Measurements from ENCODE around the gene HS3ST4. TPM values are rescaled to one million over a fixed set of nuclear protein-coding genes. Genes with fewer than 3 reads are reported as not detected.

HS3ST4 gene
- total RNA-seq, 1 donor from 2014 or later = 1.2 TPM

GRCh38 chr16:25966172-25967097, 274.7 kb downstream of the HS3ST4 start:
- no peak overlapping the region for H3K27ac Mint-ChIP-seq (ENCODE audit: unreplicated experiment)
- H3K27me3 Mint-ChIP-seq (ENCODE audit: low read depth, unreplicated experiment) = no peaks in the 10 kb centered on the region
- TF ChIP-seq CTCF (IDR thresholded peaks at IDR 0.05; ENCODE audit: insufficient read depth, low read depth, low read length) = no peak
- TF ChIP-seq EZH2 (IDR thresholded peaks at IDR 0.05; ENCODE audit: insufficient read depth, low read length) = no peak
- H3K27me3 ChIP-seq (ENCODE audit: insufficient read depth, low read length) = no peaks in the 10 kb centered on the region
- FAIRE-seq = no peak
- peaks cover 9% of the 10 kb centered on the region for H3K9me3 Mint-ChIP-seq (ENCODE audit: unreplicated experiment)
- H2AFZ ChIP-seq (ENCODE audit: low read depth, low read length) = no peak overlapping the region
- H4K20me1 ChIP-seq (ENCODE audit: insufficient read depth, low read length) = no peaks in the 10 kb centered on the region
- no peak overlapping the region for H3K27ac ChIP-seq (ENCODE audit: low read depth, low read length)
- no peak overlapping the region for H3K4me3 Mint-ChIP-seq (ENCODE audit: unreplicated experiment)
- no peaks in the 10 kb centered on the region for H3K9me3 ChIP-seq (ENCODE audit: insufficient read depth, low read depth, low read length)
- no peaks in the 10 kb centered on the region for H3K4me1 ChIP-seq (ENCODE audit: insufficient read depth, low read length)
- H3K36me3 Mint-ChIP-seq (ENCODE audit: low read depth, unreplicated experiment) = no peaks in the 10 kb centered on the region
- DNase-seq (ENCODE audit: low read depth) = no peak
- H3K9ac ChIP-seq (ENCODE audit: low read length) = no peak overlapping the region
- H3K79me2 ChIP-seq (ENCODE audit: insufficient read depth, low read length) = no peaks in the 10 kb centered on the region
- H3K36me3 ChIP-seq (ENCODE audit: insufficient read depth, low read length) = no peaks in the 10 kb centered on the region
- H3K4me3 ChIP-seq (ENCODE audit: insufficient read depth, low read depth, low read length) = no peak overlapping the region
- no peak overlapping the region for H3K4me2 ChIP-seq (ENCODE audit: low read length)
- no peaks in the 10 kb centered on the region for H3K4me1 Mint-ChIP-seq (ENCODE audit: low read depth, unreplicated experiment)

DNA sequence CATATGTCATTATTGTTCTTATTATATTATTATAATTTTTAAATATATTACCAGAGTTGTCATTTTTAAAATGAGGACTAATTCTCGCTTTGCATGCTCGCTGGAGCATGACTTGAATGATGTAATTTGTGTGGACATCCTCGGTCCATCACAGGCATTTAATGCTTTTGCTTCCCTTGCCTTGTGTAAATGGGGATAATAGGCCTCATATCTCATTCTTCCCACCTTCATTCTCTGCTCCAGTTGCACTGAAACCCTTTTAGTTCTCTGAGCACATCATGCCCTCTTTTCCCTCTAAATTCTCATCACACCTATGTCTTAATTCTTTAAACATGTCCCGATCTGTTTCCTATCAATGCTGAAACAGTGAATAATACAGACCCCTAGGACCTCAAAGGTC, 285.4 kb downstream of the HS3ST4 start:
- no peaks in the 10 kb centered on the region for H3K36me3 ChIP-seq (ENCODE audit: insufficient read depth, low read length)
- FAIRE-seq = no peak
- H2AFZ ChIP-seq (ENCODE audit: low read depth, low read length) = no peak overlapping the region
- no peaks in the 10 kb centered on the region for H3K4me1 ChIP-seq (ENCODE audit: insufficient read depth, low read length)
- no peak for TF ChIP-seq CTCF (IDR thresholded peaks at IDR 0.05; ENCODE audit: insufficient read depth, low read depth, low read length)
- TF ChIP-seq EZH2 (IDR thresholded peaks at IDR 0.05; ENCODE audit: insufficient read depth, low read length) = no peak
- H3K4me1 Mint-ChIP-seq (ENCODE audit: low read depth, unreplicated experiment) = no peaks in the 10 kb centered on the region
- H3K9me3 ChIP-seq (ENCODE audit: insufficient read depth, low read depth, low read length) = peaks cover 9% of the 10 kb centered on the region
- no peaks in the 10 kb centered on the region for H3K27me3 Mint-ChIP-seq (ENCODE audit: low read depth, unreplicated experiment)
- no peak overlapping the region for H3K27ac Mint-ChIP-seq (ENCODE audit: unreplicated experiment)
- no peak overlapping the region for H3K4me3 Mint-ChIP-seq (ENCODE audit: unreplicated experiment)
- no peaks in the 10 kb centered on the region for H3K79me2 ChIP-seq (ENCODE audit: insufficient read depth, low read length)
- H3K9ac ChIP-seq (ENCODE audit: low read length) = no peak overlapping the region
- H3K9me3 Mint-ChIP-seq (ENCODE audit: unreplicated experiment) = no peaks in the 10 kb centered on the region
- no peak overlapping the region for H3K27ac ChIP-seq (ENCODE audit: low read depth, low read length)
- no peaks in the 10 kb centered on the region for H4K20me1 ChIP-seq (ENCODE audit: insufficient read depth, low read length)
- DNase-seq (ENCODE audit: low read depth) = no peak
- no peak overlapping the region for H3K4me3 ChIP-seq (ENCODE audit: insufficient read depth, low read depth, low read length)
- H3K4me2 ChIP-seq (ENCODE audit: low read length) = no peak overlapping the region
- no peaks in the 10 kb centered on the region for H3K36me3 Mint-ChIP-seq (ENCODE audit: low read depth, unreplicated experiment)
- H3K27me3 ChIP-seq (ENCODE audit: insufficient read depth, low read length) = no peaks in the 10 kb centered on the region

DNA sequence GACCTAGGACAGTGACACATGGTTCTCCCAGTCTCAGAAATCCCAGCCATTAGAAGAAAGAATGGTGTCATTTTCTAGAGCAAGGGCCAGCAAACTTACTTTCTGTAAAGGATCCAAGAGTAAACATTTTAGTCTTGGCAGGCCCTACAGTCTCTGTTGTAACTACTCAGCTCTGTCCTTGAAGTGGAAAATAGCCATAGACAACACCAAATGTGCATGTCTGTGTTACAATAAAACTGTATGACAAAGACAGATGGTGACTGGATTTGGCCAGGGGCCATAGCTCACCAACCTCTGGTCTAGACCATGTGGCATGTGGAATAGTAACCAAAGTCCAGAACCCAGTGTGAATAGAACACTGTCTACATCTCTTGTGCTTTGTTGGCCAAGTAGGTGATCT, 286.5 kb downstream of the HS3ST4 start:
- FAIRE-seq (no peak), DNase-seq (ENCODE audit: low read depth) (no peak)
- H3K36me3 ChIP-seq (ENCODE audit: insufficient read depth, low read length) = no peaks in the 10 kb centered on the region
- H4K20me1 ChIP-seq (ENCODE audit: insufficient read depth, low read length) = no peaks in the 10 kb centered on the region
- Mint-ChIP-seq H3K36me3 (ENCODE audit: low read depth, unreplicated experiment) (no peaks in the 10 kb centered on the region), H3K4me3 (ENCODE audit: unreplicated experiment) (no peak overlapping the region), H3K4me1 (ENCODE audit: low read depth, unreplicated experiment) (no peaks in the 10 kb centered on the region), H3K27me3 (ENCODE audit: low read depth, unreplicated experiment) (no peaks in the 10 kb centered on the region), H3K9me3 (ENCODE audit: unreplicated experiment) (no peaks in the 10 kb centered on the region), H3K27ac (ENCODE audit: unreplicated experiment) (no peak overlapping the region)
- H3K4me3 ChIP-seq (ENCODE audit: insufficient read depth, low read depth, low read length) = no peak overlapping the region
- no peak overlapping the region for H2AFZ ChIP-seq (ENCODE audit: low read depth, low read length)
- no peaks in the 10 kb centered on the region for H3K79me2 ChIP-seq (ENCODE audit: insufficient read depth, low read length)
- peaks cover 9% of the 10 kb centered on the region for H3K9me3 ChIP-seq (ENCODE audit: insufficient read depth, low read depth, low read length)
- no peaks in the 10 kb centered on the region for H3K4me1 ChIP-seq (ENCODE audit: insufficient read depth, low read length)
- TF ChIP-seq EZH2 (IDR thresholded peaks at IDR 0.05; ENCODE audit: insufficient read depth, low read length) = no peak
- no peak for TF ChIP-seq CTCF (IDR thresholded peaks at IDR 0.05; ENCODE audit: insufficient read depth, low read depth, low read length)
- no peak overlapping the region for H3K27ac ChIP-seq (ENCODE audit: low read depth, low read length)
- no peak overlapping the region for H3K4me2 ChIP-seq (ENCODE audit: low read length)
- no peak overlapping the region for H3K9ac ChIP-seq (ENCODE audit: low read length)
- no peaks in the 10 kb centered on the region for H3K27me3 ChIP-seq (ENCODE audit: insufficient read depth, low read length)

Measured in astrocyte (in vitro differentiated cells and primary cell).